ENCODE data around the gene CRB3.

- TF ChIP-seq EP300 (IDR thresholded peaks at IDR 0.05) (no peak), CTCF (IDR thresholded peaks at IDR 0.05) (no peak), POLR2A (IDR thresholded peaks at IDR 0.05; ENCODE audit: low read depth) (no peak), POLR2AphosphoS5 (IDR thresholded peaks at IDR 0.05) (no peak)
These were observed 11.2 kb upstream of the CRB3 start for GRCh38 chr19:6452899-6453298.

All from esophagus muscularis mucosa (tissue), 4 donors.